ENCODE results near the gene CCR2. TPM values are rescaled to one million over a fixed set of nuclear protein-coding genes. Genes with fewer than 3 reads are reported as not detected.
"Not testable (repeated sequence)": the region's sequence is repeated elsewhere in the genome, so short reads cannot be mapped to it uniquely, and the experiment has no call there.

Gene CCR2
- total RNA-seq, 2 experiments from 2014 or later: not detected

GRCh38 chr3:46321461-46322104 lies 32.3 kb upstream of the CCR2 start:
- no peak overlapping the region for H3K4me2 ChIP-seq (ENCODE audit: low read length)
- DNase-seq (ENCODE audit: low spot score): peak; percentile 25
- POLR2A ChIA-PET: interaction anchor here (0.7 kb wide), 1 partner anchor 113 kb away, joined by 3 read pairs; no protein-coding TSS in a partner anchor

DNA sequence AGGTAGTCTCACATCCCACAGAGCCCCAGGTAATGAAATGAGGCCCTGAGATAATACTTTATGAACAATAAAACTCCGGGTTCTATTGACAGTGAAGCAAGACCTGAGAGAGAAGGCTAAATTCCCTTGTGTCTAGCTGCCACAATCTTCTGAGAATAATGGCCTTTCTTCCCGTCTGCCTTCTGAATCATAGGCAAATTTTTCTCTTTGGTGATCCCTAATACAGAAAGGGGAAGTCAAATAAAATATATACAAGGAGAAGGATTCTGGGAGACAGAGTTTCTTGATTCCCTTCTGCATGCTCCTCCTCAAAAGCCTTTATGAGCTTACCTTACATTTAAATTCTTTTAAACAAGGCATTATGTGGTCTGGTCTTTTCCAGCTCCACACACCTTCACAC lies 29.9 kb upstream of the CCR2 start:
- no peaks in the 10 kb centered on the region for H3K36me3 ChIP-seq (ENCODE audit: insufficient read depth, low read length)
- CTCF ChIA-PET (ENCODE audit: unreplicated experiment): no interaction called here
- no TSS peak for BruUV-seq (replicated peaks)
- TF ChIP-seq EZH2phosphoT487 (IDR thresholded peaks at IDR 0.05; ENCODE audit: borderline replicate concordance, low read depth, low read length): no peak
- TF ChIP-seq, protein P1, sequence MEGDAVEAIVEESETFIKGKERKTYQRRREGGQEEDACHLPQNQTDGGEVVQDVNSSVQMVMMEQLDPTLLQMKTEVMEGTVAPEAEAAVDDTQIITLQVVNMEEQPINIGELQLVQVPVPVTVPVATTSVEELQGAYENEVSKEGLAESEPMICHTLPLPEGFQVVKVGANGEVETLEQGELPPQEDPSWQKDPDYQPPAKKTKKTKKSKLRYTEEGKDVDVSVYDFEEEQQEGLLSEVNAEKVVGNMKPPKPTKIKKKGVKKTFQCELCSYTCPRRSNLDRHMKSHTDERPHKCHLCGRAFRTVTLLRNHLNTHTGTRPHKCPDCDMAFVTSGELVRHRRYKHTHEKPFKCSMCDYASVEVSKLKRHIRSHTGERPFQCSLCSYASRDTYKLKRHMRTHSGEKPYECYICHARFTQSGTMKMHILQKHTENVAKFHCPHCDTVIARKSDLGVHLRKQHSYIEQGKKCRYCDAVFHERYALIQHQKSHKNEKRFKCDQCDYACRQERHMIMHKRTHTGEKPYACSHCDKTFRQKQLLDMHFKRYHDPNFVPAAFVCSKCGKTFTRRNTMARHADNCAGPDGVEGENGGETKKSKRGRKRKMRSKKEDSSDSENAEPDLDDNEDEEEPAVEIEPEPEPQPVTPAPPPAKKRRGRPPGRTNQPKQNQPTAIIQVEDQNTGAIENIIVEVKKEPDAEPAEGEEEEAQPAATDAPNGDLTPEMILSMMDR (conservative IDR thresholded peaks at IDR 0.05; ENCODE audit: low read length): no peak
- no peak overlapping the region for H2AFZ ChIP-seq (ENCODE audit: low read length)
- H4K20me1 ChIP-seq (ENCODE audit: insufficient read depth, low read length): no peaks in the 10 kb centered on the region
- H3K9me3 ChIP-seq (ENCODE audit: low read length): no peaks in the 10 kb centered on the region
- no peaks in the 10 kb centered on the region for H3K79me2 ChIP-seq (ENCODE audit: insufficient read depth, low read depth, low read length)
- no peak overlapping the region for H3K4me2 ChIP-seq (ENCODE audit: low read length)
- POLR2A ChIA-PET: interaction anchor here (1.3 kb wide), 1 partner anchor 9 kb away, joined by 3 read pairs; no protein-coding TSS in a partner anchor
- no peak overlapping the region for H3K27ac ChIP-seq (ENCODE audit: low read depth, low read length, poor library complexity, severe bottlenecking)
- DNase-seq (ENCODE audit: low spot score): no peak
- H3K4me3 ChIP-seq (ENCODE audit: low read depth, low read length, poor library complexity, severe bottlenecking): no peak overlapping the region
- H3K4me1 ChIP-seq (ENCODE audit: insufficient read depth, low read length, poor library complexity, severe bottlenecking): peaks cover 8% of the 10 kb centered on the region
- H3K9me2 ChIP-seq (ENCODE audit: insufficient read depth, low read length): no peaks in the 10 kb centered on the region
- intact Hi-C loops (cut with micrococcal nuclease; ENCODE audit: unreplicated experiment): no loop called here

More at GRCh38 chr3:46321461-46322104, 32.3 kb upstream of the CCR2 start:
- H4K20me1 ChIP-seq (ENCODE audit: insufficient read depth, low read length): no peaks in the 10 kb centered on the region
- CTCF ChIA-PET (ENCODE audit: unreplicated experiment): no interaction called here
- H3K4me3 ChIP-seq (ENCODE audit: low read depth, low read length, poor library complexity, severe bottlenecking): no peak overlapping the region
- H3K9me3 ChIP-seq (ENCODE audit: low read length): no peaks in the 10 kb centered on the region
- no peaks in the 10 kb centered on the region for H3K9me2 ChIP-seq (ENCODE audit: insufficient read depth, low read length)
- peaks cover 8% of the 10 kb centered on the region for H3K4me1 ChIP-seq (ENCODE audit: insufficient read depth, low read length, poor library complexity, severe bottlenecking)
- TF ChIP-seq, protein P1 (conservative IDR thresholded peaks at IDR 0.05; ENCODE audit: low read length): no peak
- TF ChIP-seq EZH2phosphoT487 (IDR thresholded peaks at IDR 0.05; ENCODE audit: borderline replicate concordance, low read depth, low read length): no peak
- intact Hi-C loops (cut with micrococcal nuclease; ENCODE audit: unreplicated experiment): no loop called here
- H3K27ac ChIP-seq (ENCODE audit: low read depth, low read length, poor library complexity, severe bottlenecking): no peak overlapping the region
- H3K36me3 ChIP-seq (ENCODE audit: insufficient read depth, low read length): no peaks in the 10 kb centered on the region
- no TSS peak for BruUV-seq (replicated peaks)
- no peaks in the 10 kb centered on the region for H3K79me2 ChIP-seq (ENCODE audit: insufficient read depth, low read depth, low read length)
- no peak overlapping the region for H2AFZ ChIP-seq (ENCODE audit: low read length)

DNA sequence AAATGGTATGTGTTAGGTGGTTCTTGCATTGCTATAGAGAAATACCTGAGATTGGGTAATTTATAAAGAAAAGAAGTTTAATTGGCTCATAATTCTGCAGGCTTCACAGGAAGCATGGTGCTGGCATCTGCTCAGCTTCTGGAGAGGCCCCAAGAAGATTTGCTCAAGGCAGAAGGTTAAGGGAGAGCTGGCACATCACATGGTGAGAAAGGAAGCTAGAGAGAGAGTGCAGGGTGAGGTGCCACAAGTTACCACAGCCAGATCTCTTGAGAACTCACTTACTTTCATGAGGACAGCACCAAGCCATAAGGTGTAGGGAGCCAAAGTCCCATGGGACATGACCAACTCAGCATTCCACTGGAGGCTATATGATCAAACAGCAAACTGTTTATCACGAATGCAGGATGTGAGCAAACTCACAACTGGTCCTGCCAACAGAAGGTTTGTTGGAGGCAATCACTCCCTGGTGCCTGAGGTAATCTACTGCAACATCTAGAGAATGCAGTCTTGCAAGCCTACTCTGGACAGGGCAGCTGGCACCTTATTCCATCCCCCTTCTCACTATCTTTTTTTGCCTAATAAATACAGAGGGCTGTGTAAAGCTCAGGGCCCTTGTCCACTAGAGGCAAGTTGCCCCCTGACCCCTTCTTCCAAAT lies 28.1 kb upstream of the CCR2 start:
- Histone ChIP-seq H3K4me1 (ENCODE audit: insufficient read depth, low read length, poor library complexity, severe bottlenecking) (peaks cover 8% of the 10 kb centered on the region), H2AFZ (ENCODE audit: low read length) (no peak overlapping the region), H3K36me3 (ENCODE audit: insufficient read depth, low read length) (no peaks in the 10 kb centered on the region), H4K20me1 (ENCODE audit: insufficient read depth, low read length) (no peaks in the 10 kb centered on the region), H3K27ac (ENCODE audit: low read depth, low read length, poor library complexity, severe bottlenecking) (no peak overlapping the region), H3K4me2 (ENCODE audit: low read length) (no peak overlapping the region), H3K79me2 (ENCODE audit: insufficient read depth, low read depth, low read length) (no peaks in the 10 kb centered on the region), H3K9me3 (ENCODE audit: low read length) (no peaks in the 10 kb centered on the region), H3K4me3 (ENCODE audit: low read depth, low read length, poor library complexity, severe bottlenecking) (no peak overlapping the region), H3K9me2 (ENCODE audit: insufficient read depth, low read length) (no peaks in the 10 kb centered on the region)
- DNase-seq (ENCODE audit: low spot score): no peak
- ChIA-PET POLR2A (no interaction called here), CTCF (ENCODE audit: unreplicated experiment) (no interaction called here)
- intact Hi-C loops (cut with micrococcal nuclease; ENCODE audit: unreplicated experiment): no loop called here
- no TSS peak for BruUV-seq (replicated peaks)
- TF ChIP-seq, protein P1 (conservative IDR thresholded peaks at IDR 0.05; ENCODE audit: low read length): no peak
- TF ChIP-seq EZH2phosphoT487 (IDR thresholded peaks at IDR 0.05; ENCODE audit: borderline replicate concordance, low read depth, low read length): no peak

DNA sequence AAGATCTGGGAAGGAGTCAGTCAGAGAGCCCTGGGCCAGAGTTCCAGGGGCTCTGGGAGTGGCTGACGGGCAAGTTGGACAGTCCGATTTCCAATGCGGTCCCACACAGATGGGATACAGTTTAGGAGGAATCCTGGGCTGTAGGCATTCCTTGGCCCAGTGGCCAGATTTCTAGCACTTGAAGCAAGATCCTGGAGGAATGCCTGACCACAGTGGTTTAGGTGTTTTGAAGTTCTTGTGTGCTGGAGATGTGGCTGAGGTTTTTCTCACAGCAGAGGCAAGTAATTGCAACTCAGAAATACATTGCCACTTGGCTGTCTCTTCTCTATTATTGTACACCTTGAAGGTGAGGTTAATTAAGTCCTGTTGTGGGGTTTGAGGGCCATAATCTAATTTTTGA lies 23.2 kb upstream of the CCR2 start:
- H3K4me3 ChIP-seq (ENCODE audit: low read depth, low read length, poor library complexity, severe bottlenecking); H3K4me1 ChIP-seq (ENCODE audit: insufficient read depth, low read length, poor library complexity, severe bottlenecking); H4K20me1 ChIP-seq (ENCODE audit: insufficient read depth, low read length); intact Hi-C loops (cut with micrococcal nuclease; ENCODE audit: unreplicated experiment); DNase-seq (ENCODE audit: low spot score); BruUV-seq (replicated peaks); H3K9me3 ChIP-seq (ENCODE audit: low read length); H3K27ac ChIP-seq (ENCODE audit: low read depth, low read length, poor library complexity, severe bottlenecking); CTCF ChIA-PET (ENCODE audit: unreplicated experiment); H3K36me3 ChIP-seq (ENCODE audit: insufficient read depth, low read length); H3K79me2 ChIP-seq (ENCODE audit: insufficient read depth, low read depth, low read length); H3K9me2 ChIP-seq (ENCODE audit: insufficient read depth, low read length); H3K4me2 ChIP-seq (ENCODE audit: low read length); H2AFZ ChIP-seq (ENCODE audit: low read length); POLR2A ChIA-PET: not testable (repeated sequence)
